HL-60 (cell line): ENCODE measurements around the gene DCAF17.

Experiments
- DNase-seq, 2 experiments: peaks; one replicate each; pipeline ENCODE4 v3.0.0-alpha.2; 2010 to 2020; ENCODE audit warnings: low read depth in 1 of 2, low spot score in 1 of 2
- H3K27ac ChIP-seq: fragments of 250-450 bp; sonication (Bioruptor Pico); replicated peaks from 2 replicates; pipeline ENCODE4 v1.5.1; 2020; ENCODE audit warnings: mild to moderate bottlenecking, moderate library complexity
- H3K27me3 ChIP-seq: fragments of 250-450 bp; sonication (Bioruptor Pico); 2 replicates; pipeline ENCODE4 v1.5.1; 2021; ENCODE audit warnings: mild to moderate bottlenecking, moderate library complexity; ENCODE audit not compliant: insufficient read depth, poor library complexity, severe bottlenecking
- H3K4me3 ChIP-seq: replicated peaks from 2 replicates; pipeline ENCODE4 v1.5.1; 2011; ENCODE audit warnings: mild to moderate bottlenecking, control low read depth, low read length; ENCODE audit not compliant: insufficient read depth
- CTCF ChIP-seq: IDR thresholded peaks from one replicate; pipeline ENCODE4 v1.5.1; 2011; ENCODE audit warnings: low read length, control low read depth, inconsistent platforms; ENCODE audit not compliant: insufficient read depth
- GABPA ChIP-seq: IDR thresholded peaks from 2 replicates; pipeline ENCODE4 v1.6.1; 2012; ENCODE audit warnings: low read depth
- POLR2AphosphoS5 ChIP-seq: IDR thresholded peaks from 2 replicates; pipeline ENCODE4 v1.6.1; 2012; ENCODE audit warnings: low read depth
- SPI1 ChIP-seq: IDR thresholded peaks from 2 replicates; pipeline ENCODE4 v1.6.1; 2012; ENCODE audit warnings: low read depth, mild to moderate bottlenecking, borderline replicate concordance
- TF ChIP-seq, protein P1 (sequence below): IDR thresholded peaks from 2 replicates; pipeline ENCODE4 v1.6.1; 2012; ENCODE audit warnings: low read depth; ENCODE audit not compliant: insufficient replicate concordance

Gene DCAF17

DNA sequence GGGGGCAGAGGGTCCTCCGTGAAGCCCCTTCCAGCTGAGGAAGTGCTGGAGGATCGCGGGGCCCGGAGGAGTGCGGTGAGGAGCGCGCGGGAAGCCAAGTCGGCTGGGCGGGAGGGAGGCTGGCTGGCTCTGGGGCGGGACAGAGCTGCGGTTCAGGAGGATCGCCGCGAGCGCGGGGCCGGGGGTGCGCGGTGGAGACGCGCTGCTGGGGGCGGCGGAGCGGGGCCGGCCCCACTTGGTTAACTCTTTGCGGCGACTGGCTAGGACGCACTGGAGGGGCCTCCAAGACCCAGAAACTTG, 88.7 kb downstream of the DCAF17 start:
- Histone ChIP-seq H3K27ac (peak overlapping the region; percentile 97), H3K4me3 (peak overlapping the region; percentile 78), H3K27me3 (no peaks in the 10 kb centered on the region)
- no peak for TF ChIP-seq GABPA
- peak; percentile 18; the same call in 1 of the 2 replicates for TF ChIP-seq SPI1
- TF ChIP-seq, protein P1, sequence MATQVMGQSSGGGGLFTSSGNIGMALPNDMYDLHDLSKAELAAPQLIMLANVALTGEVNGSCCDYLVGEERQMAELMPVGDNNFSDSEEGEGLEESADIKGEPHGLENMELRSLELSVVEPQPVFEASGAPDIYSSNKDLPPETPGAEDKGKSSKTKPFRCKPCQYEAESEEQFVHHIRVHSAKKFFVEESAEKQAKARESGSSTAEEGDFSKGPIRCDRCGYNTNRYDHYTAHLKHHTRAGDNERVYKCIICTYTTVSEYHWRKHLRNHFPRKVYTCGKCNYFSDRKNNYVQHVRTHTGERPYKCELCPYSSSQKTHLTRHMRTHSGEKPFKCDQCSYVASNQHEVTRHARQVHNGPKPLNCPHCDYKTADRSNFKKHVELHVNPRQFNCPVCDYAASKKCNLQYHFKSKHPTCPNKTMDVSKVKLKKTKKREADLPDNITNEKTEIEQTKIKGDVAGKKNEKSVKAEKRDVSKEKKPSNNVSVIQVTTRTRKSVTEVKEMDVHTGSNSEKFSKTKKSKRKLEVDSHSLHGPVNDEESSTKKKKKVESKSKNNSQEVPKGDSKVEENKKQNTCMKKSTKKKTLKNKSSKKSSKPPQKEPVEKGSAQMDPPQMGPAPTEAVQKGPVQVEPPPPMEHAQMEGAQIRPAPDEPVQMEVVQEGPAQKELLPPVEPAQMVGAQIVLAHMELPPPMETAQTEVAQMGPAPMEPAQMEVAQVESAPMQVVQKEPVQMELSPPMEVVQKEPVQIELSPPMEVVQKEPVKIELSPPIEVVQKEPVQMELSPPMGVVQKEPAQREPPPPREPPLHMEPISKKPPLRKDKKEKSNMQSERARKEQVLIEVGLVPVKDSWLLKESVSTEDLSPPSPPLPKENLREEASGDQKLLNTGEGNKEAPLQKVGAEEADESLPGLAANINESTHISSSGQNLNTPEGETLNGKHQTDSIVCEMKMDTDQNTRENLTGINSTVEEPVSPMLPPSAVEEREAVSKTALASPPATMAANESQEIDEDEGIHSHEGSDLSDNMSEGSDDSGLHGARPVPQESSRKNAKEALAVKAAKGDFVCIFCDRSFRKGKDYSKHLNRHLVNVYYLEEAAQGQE: no peak
- peak; percentile 8; the same call in 1 of the 2 replicates for TF ChIP-seq POLR2AphosphoS5
- DNase-seq: peak in 1 of 2 experiments; percentile 44

DNA sequence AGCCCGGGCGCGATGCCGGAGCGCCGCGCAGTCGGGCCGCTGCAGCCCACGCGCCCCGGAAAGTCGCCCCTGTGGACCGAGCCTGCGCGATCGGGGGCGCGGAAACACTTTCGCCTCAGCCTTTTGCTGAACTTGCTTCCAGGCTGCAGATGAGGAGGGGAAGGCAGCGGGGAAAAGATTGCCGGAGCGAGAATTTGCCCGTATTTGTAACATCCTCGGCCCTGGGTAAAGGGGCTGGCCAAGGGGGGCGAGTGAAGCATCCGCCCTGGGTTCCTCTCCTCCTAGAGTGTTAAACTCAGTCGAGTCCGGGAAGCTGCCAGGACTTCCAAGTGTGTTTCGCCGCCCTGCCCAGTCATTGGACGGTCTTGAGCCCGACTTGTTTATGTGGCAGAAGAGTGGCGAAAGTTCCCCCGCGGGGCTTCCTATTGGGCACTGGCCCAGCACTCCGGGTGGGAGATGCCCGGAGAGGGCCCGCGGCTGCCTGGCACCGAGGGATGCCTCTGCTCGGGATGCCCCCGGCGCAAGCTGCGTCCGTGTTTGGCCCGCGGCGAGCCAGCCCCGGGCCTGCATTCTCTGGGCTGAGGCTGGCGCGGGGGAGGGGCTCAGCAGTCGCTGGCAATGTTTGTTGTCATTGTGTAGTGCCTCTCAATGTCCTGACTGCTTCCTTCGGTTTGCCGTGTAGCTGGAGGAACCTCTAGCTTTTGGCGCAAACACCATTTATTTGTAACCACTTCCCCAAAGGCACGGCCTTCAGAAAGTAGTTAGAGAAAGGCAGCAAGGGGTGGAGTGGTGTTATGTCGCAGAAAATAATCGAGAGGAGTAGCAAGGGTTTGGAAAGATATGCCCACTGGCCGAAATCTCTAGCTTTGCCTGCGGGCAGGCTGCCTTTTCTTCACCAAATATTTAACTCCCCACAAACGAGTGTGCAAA, 89.3 kb downstream of the DCAF17 start:
- TF ChIP-seq GABPA: 0 out of 2 replicates have a peak, but pooled peaks have one; percentile 17
- peak; percentile 89 for TF ChIP-seq SPI1
- TF ChIP-seq, protein P1: peak; percentile 54
- TF ChIP-seq CTCF: no peak
- TF ChIP-seq POLR2AphosphoS5: no peak; the same call in 1 of the 2 replicates
- Histone ChIP-seq H3K4me3 (peak overlapping the region; percentile 78), H3K27ac (peak overlapping the region; percentile 97), H3K27me3 (no peaks in the 10 kb centered on the region)
- peak; percentile 74 to 92 for DNase-seq

GRCh38 chr2:171524018-171524401, 90.0 kb downstream of the DCAF17 start:
- peak; percentile 45 to 55 for DNase-seq
- peak overlapping the region; percentile 78 for H3K4me3 ChIP-seq
- no peaks in the 10 kb centered on the region for H3K27me3 ChIP-seq

More at GRCh38 chr2:171524018-171524401, 90.0 kb downstream of the DCAF17 start:
- TF ChIP-seq, protein P1: no peak
- TF ChIP-seq CTCF (no peak), GABPA (no peak), SPI1 (no peak), POLR2AphosphoS5 (no peak)
- peak overlapping the region; percentile 97 for H3K27ac ChIP-seq
